ENCODE measurements around the gene CYB5R3. TPM values are rescaled to one million over a fixed set of nuclear protein-coding genes. Genes with fewer than 3 reads are reported as not detected.

Gene CYB5R3
- total and polyA plus RNA-seq, 2 experiments from 2014 or later, result 378 to 907 TPM

DNA sequence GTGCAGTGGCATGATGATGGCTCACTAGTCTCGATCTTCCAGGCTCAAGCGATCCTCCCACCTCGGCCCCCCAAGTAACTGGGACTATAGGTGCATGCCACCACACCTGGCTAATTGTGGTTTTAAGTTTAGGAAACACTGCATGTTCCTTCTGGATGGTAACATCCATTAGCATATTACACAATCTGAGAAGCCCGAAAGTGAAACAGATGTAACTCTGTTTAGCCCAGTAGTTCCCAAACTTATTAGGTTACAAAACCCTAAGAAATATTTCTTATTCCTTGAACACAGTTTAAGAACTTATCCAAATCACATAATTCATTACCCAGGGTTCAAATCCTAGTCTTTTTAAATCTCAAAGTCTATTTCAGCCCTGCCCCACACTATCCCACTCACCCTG is 62.8 kb downstream of the CYB5R3 start:
- in situ Hi-C loops (cut with MboI), result no loop called here
- H3K9ac ChIP-seq, result no peak overlapping the region
- H4K20me1 ChIP-seq (ENCODE audit: insufficient read depth), result no peaks in the 10 kb centered on the region
- no peak overlapping the region for H2AFZ ChIP-seq
- peaks cover 37% of the 10 kb centered on the region for H3K36me3 ChIP-seq (ENCODE audit: low read depth)
- no peak overlapping the region for H3K4me3 ChIP-seq
- H3K9me2 ChIP-seq (ENCODE audit: insufficient read depth), result no peaks in the 10 kb centered on the region
- H3K27ac ChIP-seq, result no peak overlapping the region
- no peaks in the 10 kb centered on the region for H3K27me3 ChIP-seq (replicated peaks; ENCODE audit: insufficient read depth)
- no peak for DNase-seq
- H3K4me2 ChIP-seq (ENCODE audit: unreplicated experiment), result no peak overlapping the region
- H3K9me3 ChIP-seq (ENCODE audit: low read depth), result no peaks in the 10 kb centered on the region
- 97 to 98% methylated on average over 4 of the region's 4 CpGs for WGBS, 2 experiments (ENCODE audit: low coverage in 1 of 2, low lambda C conversion rate in 2 of 2, missing lambda C conversion rate in 2 of 2)
- H3F3A ChIP-seq (ENCODE audit: insufficient read depth), result peaks cover 17% of the 10 kb centered on the region; the same call in 1 of the 2 replicates
- H3K4me1 ChIP-seq (ENCODE audit: insufficient read depth), result no peaks in the 10 kb centered on the region
- TF ChIP-seq EZH2 (IDR thresholded peaks at IDR 0.05; ENCODE audit: insufficient read depth, poor library complexity, severe bottlenecking), result no peak
- TF ChIP-seq EZH2phosphoT487 (IDR thresholded peaks at IDR 0.05; ENCODE audit: insufficient read depth, low read depth), result no peak
- H3K79me2 ChIP-seq (ENCODE audit: insufficient read depth), result peaks cover 22% of the 10 kb centered on the region

DNA sequence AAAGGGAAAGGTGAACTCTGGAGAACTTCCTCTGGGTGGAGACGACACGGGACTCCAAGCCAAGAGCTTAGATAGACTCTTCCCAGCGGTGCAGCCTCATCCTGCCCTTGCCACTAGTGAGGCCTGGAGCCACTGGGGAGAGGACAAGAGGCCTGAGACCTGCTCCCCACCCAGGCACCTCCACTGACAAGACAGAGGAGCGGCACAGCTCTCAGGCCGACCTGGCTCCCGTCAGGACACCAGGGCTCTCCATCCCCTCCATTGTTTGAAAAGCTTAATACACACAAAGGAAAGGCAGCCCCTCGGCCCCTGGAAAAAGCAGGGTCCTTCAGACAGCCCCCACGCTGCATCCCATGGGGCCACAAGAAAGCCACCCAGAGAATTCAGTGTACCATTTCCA is 64.1 kb downstream of the CYB5R3 start:
- H3K4me1 ChIP-seq (ENCODE audit: insufficient read depth), result 0 out of 2 replicates have a peak, but pooled peaks cover 3% of the 10 kb centered on the region
- 88 to 89% methylated on average over 8 of the region's 8 CpGs for WGBS, 2 experiments (ENCODE audit: low coverage in 1 of 2, low lambda C conversion rate in 2 of 2, missing lambda C conversion rate in 2 of 2)
- H3K9me2 ChIP-seq (ENCODE audit: insufficient read depth), result no peaks in the 10 kb centered on the region
- H2AFZ ChIP-seq, result no peak overlapping the region
- H3F3A ChIP-seq (ENCODE audit: insufficient read depth), result peaks cover 17% of the 10 kb centered on the region; the same call in 1 of the 2 replicates
- no peak for DNase-seq
- H3K27ac ChIP-seq, result no peak overlapping the region
- peaks cover 26% of the 10 kb centered on the region for H3K79me2 ChIP-seq (ENCODE audit: insufficient read depth)
- H3K4me3 ChIP-seq, result no peak overlapping the region
- no peak for TF ChIP-seq EZH2phosphoT487 (IDR thresholded peaks at IDR 0.05; ENCODE audit: insufficient read depth, low read depth)
- TF ChIP-seq EZH2 (IDR thresholded peaks at IDR 0.05; ENCODE audit: insufficient read depth, poor library complexity, severe bottlenecking), result no peak
- no peak overlapping the region for H3K9ac ChIP-seq
- H3K9me3 ChIP-seq (ENCODE audit: low read depth), result no peaks in the 10 kb centered on the region
- H3K4me2 ChIP-seq (ENCODE audit: unreplicated experiment), result no peak overlapping the region
- no peaks in the 10 kb centered on the region for H4K20me1 ChIP-seq (ENCODE audit: insufficient read depth)
- in situ Hi-C loops (cut with MboI), result no loop called here
- H3K27me3 ChIP-seq (replicated peaks; ENCODE audit: insufficient read depth), result no peaks in the 10 kb centered on the region
- peaks cover 34% of the 10 kb centered on the region for H3K36me3 ChIP-seq (ENCODE audit: low read depth)

DNA sequence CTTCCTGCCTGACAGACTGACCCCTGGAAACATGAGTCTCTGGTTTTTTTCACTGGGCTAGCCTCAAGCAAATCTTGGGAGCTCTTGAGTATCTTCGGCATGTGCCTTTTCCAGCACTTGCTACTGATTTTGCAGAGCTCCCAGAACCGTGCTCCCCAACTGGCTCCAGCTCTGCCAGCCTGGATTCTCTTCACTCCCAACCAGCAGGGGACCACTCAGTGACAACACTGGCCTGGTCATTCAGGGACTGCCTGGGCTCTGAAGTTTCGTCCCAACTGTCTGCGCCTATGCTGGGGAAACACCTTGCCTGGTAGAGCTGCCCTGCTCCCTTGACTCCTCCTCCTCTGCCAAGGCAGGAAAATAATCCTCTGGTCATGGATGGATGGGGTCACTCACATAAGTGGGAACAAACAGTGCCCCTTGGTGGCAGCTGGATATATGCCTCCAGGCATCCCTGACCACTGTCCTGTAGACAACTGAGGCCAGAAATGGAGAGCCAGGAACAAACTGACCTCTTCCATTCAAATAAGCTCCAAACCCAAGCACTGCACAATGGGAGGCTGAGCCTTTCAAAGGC is 64.7 kb downstream of the CYB5R3 start:
- Histone ChIP-seq H3K9ac (no peak overlapping the region), H3K4me3 (no peak overlapping the region), H3K27me3 (replicated peaks; ENCODE audit: insufficient read depth) (no peaks in the 10 kb centered on the region), H3F3A (ENCODE audit: insufficient read depth) (peaks cover 17% of the 10 kb centered on the region; the same call in 1 of the 2 replicates), H3K27ac (no peak overlapping the region), H3K9me2 (ENCODE audit: insufficient read depth) (no peaks in the 10 kb centered on the region), H4K20me1 (ENCODE audit: insufficient read depth) (no peaks in the 10 kb centered on the region), H3K4me2 (ENCODE audit: unreplicated experiment) (no peak overlapping the region), H3K4me1 (ENCODE audit: insufficient read depth) (0 out of 2 replicates have a peak, but pooled peaks cover 3% of the 10 kb centered on the region), H3K36me3 (ENCODE audit: low read depth) (peaks cover 29% of the 10 kb centered on the region), H2AFZ (no peak overlapping the region), H3K9me3 (ENCODE audit: low read depth) (no peaks in the 10 kb centered on the region), H3K79me2 (ENCODE audit: insufficient read depth) (peaks cover 27% of the 10 kb centered on the region)
- TF ChIP-seq EZH2phosphoT487 (IDR thresholded peaks at IDR 0.05; ENCODE audit: insufficient read depth, low read depth) (no peak), EZH2 (IDR thresholded peaks at IDR 0.05; ENCODE audit: insufficient read depth, poor library complexity, severe bottlenecking) (no peak)
- DNase-seq, result no peak
- 91 to 94% methylated on average over 4 of the region's 4 CpGs for WGBS, 2 experiments (ENCODE audit: low coverage in 1 of 2, low lambda C conversion rate in 2 of 2, missing lambda C conversion rate in 2 of 2)
- in situ Hi-C loops (cut with MboI), result no loop called here

DNA sequence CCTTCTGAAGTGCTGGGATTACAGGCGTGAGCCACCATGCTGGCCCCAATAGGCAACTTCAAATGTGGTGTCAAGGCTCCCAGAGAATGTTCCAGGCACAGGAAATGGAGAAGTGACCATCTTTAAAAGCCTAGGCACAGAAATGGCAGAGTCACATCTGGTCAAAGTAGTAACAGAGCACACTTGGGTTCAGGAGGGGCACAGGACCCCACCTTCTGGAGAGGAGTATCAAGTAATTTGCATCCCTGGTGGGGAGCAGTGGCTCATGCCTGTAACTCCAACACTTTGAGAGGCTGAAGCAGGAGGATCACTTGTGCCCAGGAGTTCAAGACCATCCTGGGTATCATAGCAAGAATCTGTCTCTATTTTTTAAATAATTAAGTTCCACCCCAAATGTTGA is 66.2 kb downstream of the CYB5R3 start:
- Histone ChIP-seq H3K79me2 (ENCODE audit: insufficient read depth) (peaks cover 18% of the 10 kb centered on the region), H3K27me3 (replicated peaks; ENCODE audit: insufficient read depth) (no peaks in the 10 kb centered on the region), H3K9me3 (ENCODE audit: low read depth) (no peaks in the 10 kb centered on the region), H4K20me1 (ENCODE audit: insufficient read depth) (no peaks in the 10 kb centered on the region), H3K27ac (no peak overlapping the region), H3K36me3 (ENCODE audit: low read depth) (peaks cover 23% of the 10 kb centered on the region), H3F3A (ENCODE audit: insufficient read depth) (peaks cover 17% of the 10 kb centered on the region; the same call in 1 of the 2 replicates), H3K4me3 (no peak overlapping the region), H3K4me2 (ENCODE audit: unreplicated experiment) (no peak overlapping the region), H3K9ac (no peak overlapping the region), H3K9me2 (ENCODE audit: insufficient read depth) (no peaks in the 10 kb centered on the region), H3K4me1 (ENCODE audit: insufficient read depth) (0 out of 2 replicates have a peak, but pooled peaks cover 3% of the 10 kb centered on the region), H2AFZ (no peak overlapping the region)
- WGBS, 2 experiments (ENCODE audit: low coverage in 1 of 2, low lambda C conversion rate in 2 of 2, missing lambda C conversion rate in 2 of 2), result 65 to 82% methylated on average over 1 of the region's 1 CpG
- in situ Hi-C loops (cut with MboI), result no loop called here
- DNase-seq, result no peak
- TF ChIP-seq EZH2phosphoT487 (IDR thresholded peaks at IDR 0.05; ENCODE audit: insufficient read depth, low read depth) (no peak), EZH2 (IDR thresholded peaks at IDR 0.05; ENCODE audit: insufficient read depth, poor library complexity, severe bottlenecking) (no peak)
